PC-3 (cell line): Measurements from ENCODE around the gene GNB1. TPM values are rescaled to one million over a fixed set of nuclear protein-coding genes. Genes with fewer than 3 reads are reported as not detected.

Experiments used
- ATAC-seq: fragments of 200-7000 bp; cut with Tn5 transposase; 2 replicates; pipeline ENCODE4 v1.9.1; 2020; ENCODE audit warnings: mild to moderate bottlenecking, moderate library complexity
- BruUV-seq: library from RNA; stranded (reverse); fragments of 400-500 nt; replicated peaks from 2 replicates; lab custom pipeline; 2021; lab: Mats Ljungman, UMichigan
- CTCF ChIA-PET: fragments of 300-600 bp; sonication (Branson Sonifier 250); formaldehyde crosslinking; loops from one replicate; lab custom pipeline; 2022; ENCODE audit warnings: antibody characterized with exemption; lab: Charles Lee
- POLR2A ChIA-PET: fragments of 300-600 bp; sonication (Branson Sonifier 250); formaldehyde crosslinking; loops from one replicate; lab custom pipeline; 2022; ENCODE audit warnings: antibody characterized with exemption; ENCODE audit not compliant: unreplicated experiment; lab: Charles Lee
- DNase-seq: peaks from one replicate; pipeline ENCODE4 v3.0.0-alpha.2; 2015
- H2AFZ ChIP-seq: fragments of 300-600 bp; sonication (generic); 2 replicates; pipeline ENCODE4 v1.6.0; 2016; ENCODE audit warnings: antibody characterized with exemption, low read length
- H3F3A ChIP-seq: fragments of 300-600 bp; sonication (generic); one replicate; pipeline ENCODE4 v1.6.0; 2017; ENCODE audit warnings: antibody characterized with exemption, low read length, control low read depth, mild to moderate bottlenecking; ENCODE audit not compliant: unreplicated experiment
- H3K27ac ChIP-seq: fragments of 300-600 bp; sonication (generic); 2 replicates; pipeline ENCODE4 v1.5.1; 2016; ENCODE audit warnings: mild to moderate bottlenecking, low read length
- H3K27me3 ChIP-seq: fragments of 300-600 bp; sonication (generic); 2 replicates; pipeline ENCODE4 v1.6.1; 2016; ENCODE audit warnings: low read length, mixed read lengths
- H3K36me3 ChIP-seq: fragments of 300-600 bp; sonication (generic); 2 replicates; pipeline ENCODE4 v1.6.1; 2016; ENCODE audit warnings: low read depth, mixed run types, low read length, mixed read lengths
- H3K4me1 ChIP-seq: fragments of 300-600 bp; sonication (generic); 2 replicates; pipeline ENCODE4 v1.5.1; 2016; ENCODE audit warnings: low read length; ENCODE audit not compliant: insufficient read depth
- H3K4me2 ChIP-seq: fragments of 300-600 bp; sonication (generic); 2 replicates; pipeline ENCODE4 v1.6.0; 2016; ENCODE audit warnings: low read length
- H3K4me3 ChIP-seq: fragments of 300-600 bp; sonication (generic); 2 replicates; pipeline ENCODE4 v1.5.1; 2016; ENCODE audit warnings: mild to moderate bottlenecking, low read length, mixed read lengths
- H3K79me2 ChIP-seq: fragments of 300-600 bp; sonication (generic); 2 replicates; pipeline ENCODE4 v1.6.1; 2017; ENCODE audit warnings: low read length, mixed read lengths
- H3K9ac ChIP-seq: fragments of 300-600 bp; sonication (generic); 2 replicates; pipeline ENCODE4 v1.6.0; 2016; ENCODE audit warnings: mild to moderate bottlenecking, low read length
- H3K9me2 ChIP-seq: fragments of 300-600 bp; sonication (generic); replicated peaks from 2 replicates; pipeline ENCODE4 v1.6.1; 2016; ENCODE audit warnings: mixed run types, low read length, mixed read lengths
- H3K9me3 ChIP-seq: fragments of 300-600 bp; sonication (generic); 2 replicates; pipeline ENCODE4 v1.6.1; 2016; ENCODE audit warnings: low read length, mixed read lengths
- H4K20me1 ChIP-seq: fragments of 300-600 bp; sonication (generic); 2 replicates; pipeline ENCODE4 v1.6.1; 2016; ENCODE audit warnings: low read length, mixed read lengths
- CTCF ChIP-seq: fragments of 300-600 bp; sonication (generic); conservative IDR thresholded peaks from 2 replicates; pipeline ENCODE4 v1.5.1; 2017; ENCODE audit warnings: antibody characterized with exemption, low read depth, mild to moderate bottlenecking, low read length
- EZH2 ChIP-seq: fragments of 300-600 bp; sonication (generic); IDR thresholded peaks from one replicate; pipeline ENCODE4 v1.6.1; 2017; ENCODE audit warnings: antibody characterized with exemption, mild to moderate bottlenecking, low read length; ENCODE audit not compliant: unreplicated experiment
- EZH2phosphoT487 ChIP-seq: fragments of 300-600 bp; sonication (generic); IDR thresholded peaks from 2 replicates; pipeline ENCODE4 v1.6.1; 2018; ENCODE audit warnings: mild to moderate bottlenecking, antibody characterized with exemption, low read length, borderline replicate concordance
- intact Hi-C: fragments of 100-400 bp; cut with micrococcal nuclease; formaldehyde crosslinking; loops from 2 replicates; pipeline ENCODE4 v1.9.0; 2023
- total RNA-seq: library from RNA; depleted of rRNA; stranded (reverse); fragments of >200 nt; gene quantifications from 2 replicates; pipeline ENCODE4 v1.2.3, GENCODE V29; 2014

The GNB1 gene
- total RNA-seq, 1 experiment from 2014 or later: 125 TPM

DNA sequence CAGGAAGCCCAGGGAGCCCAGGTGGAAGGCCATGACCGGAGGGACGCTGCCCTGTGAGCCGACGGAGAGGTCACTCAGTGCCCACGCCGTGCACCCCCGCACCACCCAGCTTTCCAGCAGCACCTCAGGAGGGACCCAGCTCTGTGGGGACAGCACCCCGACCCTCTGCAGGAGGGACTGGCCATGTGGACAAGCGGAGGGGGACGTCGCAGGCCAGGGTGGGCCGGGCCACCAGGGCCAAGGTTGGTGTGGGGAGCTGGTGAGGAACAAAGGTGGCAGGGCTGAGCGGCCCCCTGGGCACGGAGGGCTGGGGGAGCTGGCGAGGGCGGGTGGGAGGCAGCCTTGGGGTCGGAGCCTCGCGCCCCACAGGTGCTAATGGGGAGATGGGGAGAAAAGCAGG is 135.5 kb downstream of the GNB1 start:
- Histone ChIP-seq H3K27me3 (no peaks in the 10 kb centered on the region), H3K9me3 (no peaks in the 10 kb centered on the region), H3K79me2 (peaks cover 29% of the 10 kb centered on the region), H3K36me3 (peaks cover 56% of the 10 kb centered on the region), H2AFZ (no peak overlapping the region), H3K4me2 (no peak overlapping the region), H3K4me1 (peaks cover 24% of the 10 kb centered on the region), H3K27ac (no peak overlapping the region), H3F3A (no peaks in the 10 kb centered on the region), H3K4me3 (no peak overlapping the region), H4K20me1 (peaks cover 5% of the 10 kb centered on the region; the same call in 1 of the 2 replicates), H3K9ac (no peak overlapping the region), H3K9me2 (no peaks in the 10 kb centered on the region)
- TF ChIP-seq EZH2 (no peak), EZH2phosphoT487 (no peak), CTCF (no peak)
- POLR2A ChIA-PET: interaction anchor here (0.7 kb wide), 1 partner anchor 884 kb away, joined by 5 read pairs; no protein-coding TSS in a partner anchor
- DNase-seq (no peak), ATAC-seq (no peak)
- intact Hi-C loops: loop anchor here (5.0 kb wide), 1 partner anchor 152 kb away; no protein-coding TSS in a partner anchor
- CTCF ChIA-PET: no interaction called here
- BruUV-seq: no TSS peak

GRCh38 chr1:1754051-1754815 is 136.7 kb downstream of the GNB1 start:
- no TSS peak for BruUV-seq
- TF ChIP-seq EZH2phosphoT487: no peak
- TF ChIP-seq CTCF: no peak
- TF ChIP-seq EZH2: no peak
- Histone ChIP-seq H3K27ac (no peak overlapping the region), H2AFZ (no peak overlapping the region), H3K4me1 (peaks cover 16% of the 10 kb centered on the region), H3K4me2 (no peak overlapping the region), H4K20me1 (no peaks in the 10 kb centered on the region; the same call in 1 of the 2 replicates), H3K79me2 (peaks cover 17% of the 10 kb centered on the region), H3K27me3 (no peaks in the 10 kb centered on the region), H3F3A (no peaks in the 10 kb centered on the region), H3K9ac (no peak overlapping the region), H3K9me2 (no peaks in the 10 kb centered on the region), H3K9me3 (no peaks in the 10 kb centered on the region), H3K4me3 (no peak overlapping the region), H3K36me3 (peaks cover 46% of the 10 kb centered on the region)
- ATAC-seq (no peak), DNase-seq (no peak)
- ChIA-PET POLR2A (no interaction called here), CTCF (no interaction called here)
- intact Hi-C loops: no loop called here

DNA sequence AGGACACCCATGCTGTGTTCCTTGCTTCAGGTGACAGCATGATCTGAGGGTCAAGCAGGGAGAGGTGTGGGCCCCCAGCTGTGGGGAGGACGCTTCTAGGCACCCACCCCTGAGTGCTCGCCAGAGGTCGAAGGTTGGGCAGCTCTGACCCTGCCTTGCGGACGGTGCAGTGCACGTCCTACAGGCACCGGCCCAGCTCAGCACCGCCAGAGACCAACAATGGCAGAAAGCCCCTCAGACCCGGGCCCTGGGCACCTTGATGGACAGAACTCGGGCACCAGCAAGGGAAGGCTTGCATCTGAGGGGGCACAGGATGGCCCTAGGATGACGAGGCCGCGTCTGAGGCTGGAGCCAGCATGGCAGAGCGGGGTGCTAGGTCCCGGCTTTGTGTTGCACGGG is 137.3 kb downstream of the GNB1 start:
- ChIA-PET CTCF (no interaction called here), POLR2A (no interaction called here)
- Histone ChIP-seq H3K4me1 (peaks cover 9% of the 10 kb centered on the region), H3F3A (no peaks in the 10 kb centered on the region), H3K4me3 (no peak overlapping the region), H3K27me3 (no peaks in the 10 kb centered on the region), H3K27ac (no peak overlapping the region), H3K9me2 (no peaks in the 10 kb centered on the region), H3K9me3 (no peaks in the 10 kb centered on the region), H4K20me1 (no peaks in the 10 kb centered on the region; the same call in 1 of the 2 replicates), H2AFZ (no peak overlapping the region), H3K9ac (no peak overlapping the region), H3K79me2 (peaks cover 15% of the 10 kb centered on the region), H3K36me3 (peaks cover 46% of the 10 kb centered on the region), H3K4me2 (no peak overlapping the region)
- ATAC-seq (no peak), DNase-seq (no peak)
- BruUV-seq: no TSS peak
- intact Hi-C loops: no loop called here
- TF ChIP-seq EZH2 (no peak), EZH2phosphoT487 (no peak), CTCF (no peak)
